A549 (cell line): Measurements from ENCODE around the gene FMNL3.

ENCODE experiments used
- CEBPB ChIP-seq, 2 experiments: fragments of >200 bp in 1 of 2; sonication (Bioruptor Twin) in 1 of 2; formaldehyde crosslinking in 1 of 2; IDR thresholded peaks; 2 replicates each; pipeline ENCODE4 v1.6.1; 2012 to 2016
- CHD2 ChIP-seq: fragments of 150-350 bp; IDR thresholded peaks from 2 replicates; pipeline ENCODE4 v1.6.1; 2014; ENCODE audit warnings: low read length; ENCODE audit not compliant: partially characterized antibody
- CHD4 ChIP-seq: fragments of 200-600 bp; sonication (generic); IDR thresholded peaks from 2 replicates; pipeline ENCODE4 v1.6.1; 2016; ENCODE audit warnings: antibody characterized with exemption, mild to moderate bottlenecking, borderline replicate concordance
- CTCF ChIP-seq: fragments of >200 bp; sonication (Bioruptor Twin); formaldehyde crosslinking; IDR thresholded peaks from 3 replicates; pipeline ENCODE4 v1.5.1; 2016
- ESRRA ChIP-seq: fragments of 150-350 bp; IDR thresholded peaks from 2 replicates; pipeline ENCODE4 v1.6.1; 2014; ENCODE audit warnings: mild to moderate bottlenecking, low read length, borderline replicate concordance
- HDAC2 ChIP-seq: fragments of 200-600 bp; sonication (generic); IDR thresholded peaks from 2 replicates; pipeline ENCODE4 v1.6.1; 2016
- JUN ChIP-seq, 2 experiments: fragments of >200 bp; sonication (Bioruptor Twin); formaldehyde crosslinking; IDR thresholded peaks; 2 replicates in 1 of 2; 3 replicates in 1 of 2; pipeline ENCODE4 v1.6.1; 2016 to 2017
- NPAS2 ChIP-seq: fragments of 250-450 bp; sonication (Bioruptor Pico); IDR thresholded peaks from 2 replicates; pipeline ENCODE4 v1.8.0; 2022; ENCODE audit warnings: mild to moderate bottlenecking, moderate library complexity, borderline replicate concordance
- PBX3 ChIP-seq: IDR thresholded peaks from 2 replicates; pipeline ENCODE4 v1.6.1; 2012
- RCOR1 ChIP-seq: fragments of 150-350 bp; IDR thresholded peaks from 2 replicates; pipeline ENCODE4 v1.6.1; 2014; ENCODE audit warnings: antibody characterized with exemption, low read length, low read depth

GRCh38 chr12:49603721-49604120 is 103.5 kb downstream of the FMNL3 start:
- no peak for TF ChIP-seq JUN (IDR thresholded peaks at IDR 0.05)
- TF ChIP-seq RCOR1 = no peak
- no peak for TF ChIP-seq PBX3
- no peak for TF ChIP-seq HDAC2
- TF ChIP-seq CTCF = no peak
- no peak for TF ChIP-seq CHD2
- TF ChIP-seq CHD4 = no peak
- no peak for TF ChIP-seq ESRRA
- TF ChIP-seq CEBPB (IDR thresholded peaks at IDR 0.05) = no peak
- no peak for TF ChIP-seq NPAS2 (CRISPR knock-in tag)
